A673 (cell line): ENCODE results near the gene NUBP1. TPM values are rescaled to one million over a fixed set of nuclear protein-coding genes. Genes with fewer than 3 reads are reported as not detected.

Experiments
- BruUV-seq: library from RNA; stranded (reverse); fragments of 400-500 nt; replicated peaks from 2 replicates; lab custom pipeline; 2021; lab: Mats Ljungman, UMichigan
- CTCF ChIA-PET: fragments of 300-600 bp; sonication (Branson Sonifier 250); formaldehyde crosslinking; loops from one replicate; lab custom pipeline; 2022; ENCODE audit warnings: antibody characterized with exemption; lab: Charles Lee
- POLR2A ChIA-PET: fragments of 300-600 bp; sonication (Branson Sonifier 250); formaldehyde crosslinking; loops from one replicate; lab custom pipeline; 2022; ENCODE audit warnings: antibody characterized with exemption; ENCODE audit not compliant: low non-redundant PET; lab: Charles Lee
- DNase-seq: peaks from one replicate; pipeline ENCODE4 v3.0.0-alpha.2; 2015; ENCODE audit warnings: low spot score
- H3K27ac ChIP-seq: fragments of 200-600 bp; sonication (generic); 2 replicates; pipeline ENCODE4 v1.5.1; 2016; ENCODE audit warnings: mixed run types, low read depth, mild to moderate bottlenecking, mixed read lengths, antibody characterized with exemption, low read length; ENCODE audit not compliant: poor library complexity, severe bottlenecking
- H3K27me3 ChIP-seq: fragments of 200-600 bp; sonication (generic); replicated peaks from 2 replicates; pipeline ENCODE4 v1.6.1; 2017; ENCODE audit warnings: mixed run types, low read depth, mild to moderate bottlenecking, mixed read lengths, antibody characterized with exemption, low read length; ENCODE audit not compliant: insufficient read depth, poor library complexity
- H3K36me3 ChIP-seq: fragments of 200-600 bp; sonication (generic); 2 replicates; pipeline ENCODE4 v1.6.1; 2016; ENCODE audit warnings: mixed run types, mild to moderate bottlenecking, mixed read lengths, antibody characterized with exemption, low read length; ENCODE audit not compliant: insufficient read depth, poor library complexity, severe bottlenecking
- H3K4me1 ChIP-seq: fragments of 200-600 bp; sonication (generic); 2 replicates; pipeline ENCODE4 v1.6.1; 2017; ENCODE audit warnings: mixed run types, mild to moderate bottlenecking, mixed read lengths, antibody characterized with exemption, low read length; ENCODE audit not compliant: insufficient read depth, poor library complexity, severe bottlenecking
- H3K4me3 ChIP-seq: fragments of 200-600 bp; sonication (generic); 2 replicates; pipeline ENCODE4 v1.5.1; 2016; ENCODE audit warnings: low read depth, mixed run types, mild to moderate bottlenecking, mixed read lengths, low read length; ENCODE audit not compliant: poor library complexity, severe bottlenecking
- H3K9me3 ChIP-seq: fragments of 200-600 bp; sonication (generic); 2 replicates; pipeline ENCODE4 v1.6.1; 2016; ENCODE audit warnings: mixed run types, low read depth, mild to moderate bottlenecking, mixed read lengths, antibody characterized with exemption, low read length; ENCODE audit not compliant: poor library complexity, severe bottlenecking
- CTCF ChIP-seq: fragments of 300-800, 200-600 bp; sonication (generic); conservative IDR thresholded peaks from 2 replicates; pipeline ENCODE4 v1.5.1; 2017; ENCODE audit warnings: low read depth, mild to moderate bottlenecking, antibody characterized with exemption, low read length, moderate library complexity, mixed read lengths
- EZH2 ChIP-seq: fragments of 200-600 bp; sonication (generic); IDR thresholded peaks from 2 replicates; pipeline ENCODE4 v1.6.1; 2017; ENCODE audit warnings: borderline replicate concordance, low read depth, mild to moderate bottlenecking, mixed read lengths, antibody characterized with exemption, low read length; ENCODE audit not compliant: poor library complexity, severe bottlenecking
- intact Hi-C: fragments of 100-400 bp; cut with micrococcal nuclease; formaldehyde crosslinking; loops from one replicate; pipeline ENCODE4 v1.10.0; 2022; ENCODE audit not compliant: unreplicated experiment
- total RNA-seq: library from RNA; stranded (reverse); gene quantifications from 2 replicates; pipeline ENCODE4 v1.2.3, GENCODE V29; 2021

Gene NUBP1
- total RNA-seq, 1 experiment from 2014 or later: 22.9 TPM

GRCh38 chr16:10809706-10810105, 66.1 kb downstream of the NUBP1 start:
- Histone ChIP-seq H3K4me1 (no peaks in the 10 kb centered on the region), H3K27ac (no peak overlapping the region), H3K4me3 (no peak overlapping the region), H3K9me3 (no peaks in the 10 kb centered on the region), H3K36me3 (no peaks in the 10 kb centered on the region), H3K27me3 (no peaks in the 10 kb centered on the region)
- intact Hi-C loops: no loop called here
- DNase-seq: no peak
- CTCF ChIA-PET: no interaction called here
- no TSS peak for BruUV-seq
- no peak for TF ChIP-seq EZH2
- no peak for TF ChIP-seq CTCF
- POLR2A ChIA-PET: no interaction called here

GRCh38 chr16:10812312-10813098, 68.9 kb downstream of the NUBP1 start:
- Histone ChIP-seq H3K36me3 (no peaks in the 10 kb centered on the region), H3K27me3 (peaks cover 6% of the 10 kb centered on the region), H3K9me3 (no peaks in the 10 kb centered on the region), H3K4me3 (no peak overlapping the region), H3K4me1 (no peaks in the 10 kb centered on the region), H3K27ac (no peak overlapping the region)
- intact Hi-C loops: no loop called here
- BruUV-seq: no TSS peak
- POLR2A ChIA-PET: no interaction called here
- TF ChIP-seq CTCF: no peak
- TF ChIP-seq EZH2: no peak
- CTCF ChIA-PET: no interaction called here
- no peak for DNase-seq

GRCh38 chr16:10813099-10813455, 69.4 kb downstream of the NUBP1 start:
- Histone ChIP-seq H3K27me3 (peaks cover 10% of the 10 kb centered on the region), H3K27ac (no peak overlapping the region), H3K9me3 (no peaks in the 10 kb centered on the region), H3K4me1 (no peaks in the 10 kb centered on the region), H3K36me3 (no peaks in the 10 kb centered on the region), H3K4me3 (no peak overlapping the region)
- ChIA-PET CTCF (no interaction called here), POLR2A (no interaction called here)
- TF ChIP-seq EZH2: no peak
- no peak for TF ChIP-seq CTCF
- intact Hi-C loops: no loop called here
- DNase-seq: no peak
- BruUV-seq: no TSS peak
